ENCODE results near the gene SLC7A6OS. TPM values are rescaled to one million over a fixed set of nuclear protein-coding genes. Genes with fewer than 3 reads are reported as not detected.

SLC7A6OS gene
- total RNA-seq, 1 experiment from 2014 or later: 14.2 TPM

DNA sequence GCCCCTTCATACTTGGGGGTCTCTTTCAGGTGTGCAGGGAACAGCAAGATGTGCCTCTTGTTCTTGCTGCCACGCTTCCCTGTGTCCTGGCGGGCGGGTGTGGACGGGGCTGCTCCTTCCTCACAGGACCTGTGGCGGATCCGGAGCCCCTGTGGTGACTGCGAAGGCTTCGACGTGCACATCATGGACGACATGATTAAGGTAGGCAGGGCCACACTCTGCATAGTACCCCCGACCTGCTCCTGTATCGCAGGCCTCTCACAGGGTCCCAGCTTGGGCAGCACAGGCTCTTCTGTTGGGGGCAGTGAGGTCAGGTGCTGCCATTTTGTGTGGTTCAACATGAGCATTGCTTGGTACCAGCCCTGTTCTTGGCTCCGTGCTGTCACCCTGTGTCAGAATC is 42.6 kb upstream of the SLC7A6OS start:
- no TSS peak for BruUV-seq (replicated peaks)
- Histone ChIP-seq H3K27ac (no peak overlapping the region), H3K9me3 (ENCODE audit: insufficient read depth, low read depth) (no peaks in the 10 kb centered on the region), H3K79me2 (ENCODE audit: low read depth) (no peaks in the 10 kb centered on the region), H3F3A (ENCODE audit: insufficient read depth, low read depth) (no peaks in the 10 kb centered on the region), H3K4me1 (replicated peaks; ENCODE audit: insufficient read depth) (no peaks in the 10 kb centered on the region), H3K27me3 (ENCODE audit: insufficient read depth, low read depth) (no peaks in the 10 kb centered on the region), H3K4me2 (no peak overlapping the region), H3K9me2 (ENCODE audit: insufficient read depth) (no peaks in the 10 kb centered on the region), H3K4me3 (no peak overlapping the region), H2AFZ (no peak overlapping the region), H3K36me3 (ENCODE audit: low read depth) (no peaks in the 10 kb centered on the region; the same call in 1 of the 2 replicates), H4K20me1 (ENCODE audit: insufficient read depth) (no peaks in the 10 kb centered on the region; the same call in 1 of the 2 replicates)
- TF ChIP-seq, protein P1, sequence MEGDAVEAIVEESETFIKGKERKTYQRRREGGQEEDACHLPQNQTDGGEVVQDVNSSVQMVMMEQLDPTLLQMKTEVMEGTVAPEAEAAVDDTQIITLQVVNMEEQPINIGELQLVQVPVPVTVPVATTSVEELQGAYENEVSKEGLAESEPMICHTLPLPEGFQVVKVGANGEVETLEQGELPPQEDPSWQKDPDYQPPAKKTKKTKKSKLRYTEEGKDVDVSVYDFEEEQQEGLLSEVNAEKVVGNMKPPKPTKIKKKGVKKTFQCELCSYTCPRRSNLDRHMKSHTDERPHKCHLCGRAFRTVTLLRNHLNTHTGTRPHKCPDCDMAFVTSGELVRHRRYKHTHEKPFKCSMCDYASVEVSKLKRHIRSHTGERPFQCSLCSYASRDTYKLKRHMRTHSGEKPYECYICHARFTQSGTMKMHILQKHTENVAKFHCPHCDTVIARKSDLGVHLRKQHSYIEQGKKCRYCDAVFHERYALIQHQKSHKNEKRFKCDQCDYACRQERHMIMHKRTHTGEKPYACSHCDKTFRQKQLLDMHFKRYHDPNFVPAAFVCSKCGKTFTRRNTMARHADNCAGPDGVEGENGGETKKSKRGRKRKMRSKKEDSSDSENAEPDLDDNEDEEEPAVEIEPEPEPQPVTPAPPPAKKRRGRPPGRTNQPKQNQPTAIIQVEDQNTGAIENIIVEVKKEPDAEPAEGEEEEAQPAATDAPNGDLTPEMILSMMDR (conservative IDR thresholded peaks at IDR 0.05): no peak
- no peak for TF ChIP-seq EZH2 (IDR thresholded peaks at IDR 0.05; ENCODE audit: low read depth)
- intact Hi-C loops (cut with micrococcal nuclease; ENCODE audit: unreplicated experiment): no loop called here
- ChIA-PET POLR2A (ENCODE audit: unreplicated experiment) (interaction anchor here (0.6 kb wide), 1 partner anchor 20 kb away, joined by 4 read pairs; no protein-coding TSS in a partner anchor), CTCF (no interaction called here)
- no peak for DNase-seq

DNA sequence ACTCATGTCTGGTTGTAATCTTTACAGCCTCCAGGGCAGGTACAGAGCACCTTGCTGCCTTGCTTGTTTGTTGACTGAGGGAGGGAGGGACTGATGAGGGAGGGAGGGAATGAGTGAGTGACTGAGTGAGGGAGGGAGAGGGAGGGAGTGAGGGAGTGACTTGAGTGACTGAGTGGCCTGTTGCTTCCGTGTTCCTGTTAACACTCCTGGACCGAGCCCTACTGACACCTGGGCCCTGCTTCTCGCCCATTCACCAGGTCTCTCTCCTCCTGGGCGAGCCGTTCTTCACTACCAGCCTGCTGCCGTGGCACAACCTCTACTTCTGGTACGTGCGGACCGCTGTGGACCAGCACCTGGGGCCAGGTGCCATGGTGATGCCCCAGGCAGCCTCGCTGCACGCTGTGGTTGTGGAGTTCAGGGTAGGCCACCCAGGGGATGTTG is 41.3 kb upstream of the SLC7A6OS start:
- no peak for DNase-seq

DNA sequence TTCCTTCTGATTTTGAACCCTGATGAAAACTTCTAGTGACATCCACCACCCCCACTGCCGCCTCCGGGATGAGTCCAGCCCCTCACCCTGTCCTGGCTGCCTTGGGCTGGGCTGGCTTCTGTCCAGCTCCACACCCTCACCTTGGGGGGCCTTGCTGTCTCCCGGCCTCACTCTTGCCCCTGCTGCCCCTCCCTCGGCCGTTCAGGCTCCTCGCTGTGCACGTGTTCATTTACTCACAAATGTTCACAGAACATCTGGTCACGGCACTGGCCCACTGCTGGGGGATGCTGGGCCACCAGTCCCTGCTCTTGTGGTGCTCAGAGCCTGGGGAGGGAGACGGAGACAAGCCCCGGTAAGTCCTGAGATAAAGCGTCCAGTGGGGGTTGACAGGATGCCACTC is 40.7 kb upstream of the SLC7A6OS start:
- POLR2A ChIA-PET (ENCODE audit: unreplicated experiment): no interaction called here
- no TSS peak for BruUV-seq (replicated peaks)
- CTCF ChIA-PET: no interaction called here
- H3K27me3 ChIP-seq (ENCODE audit: insufficient read depth, low read depth): no peaks in the 10 kb centered on the region
- H3K4me1 ChIP-seq (replicated peaks; ENCODE audit: insufficient read depth): no peaks in the 10 kb centered on the region
- no peak for DNase-seq
- H3K27ac ChIP-seq: no peak overlapping the region
- no peaks in the 10 kb centered on the region; the same call in 1 of the 2 replicates for H3K36me3 ChIP-seq (ENCODE audit: low read depth)
- no peak for TF ChIP-seq EZH2 (IDR thresholded peaks at IDR 0.05; ENCODE audit: low read depth)
- TF ChIP-seq, protein P1 (conservative IDR thresholded peaks at IDR 0.05): no peak
- H2AFZ ChIP-seq: no peak overlapping the region
- H3K4me2 ChIP-seq: no peak overlapping the region
- H3K4me3 ChIP-seq: no peak overlapping the region
- no peaks in the 10 kb centered on the region for H3K9me3 ChIP-seq (ENCODE audit: insufficient read depth, low read depth)
- H3K79me2 ChIP-seq (ENCODE audit: low read depth): no peaks in the 10 kb centered on the region
- H3F3A ChIP-seq (ENCODE audit: insufficient read depth, low read depth): no peaks in the 10 kb centered on the region
- H3K9me2 ChIP-seq (ENCODE audit: insufficient read depth): no peaks in the 10 kb centered on the region
- no peaks in the 10 kb centered on the region; the same call in 1 of the 2 replicates for H4K20me1 ChIP-seq (ENCODE audit: insufficient read depth)
- intact Hi-C loops (cut with micrococcal nuclease; ENCODE audit: unreplicated experiment): no loop called here

More for the DNA sequence above, 41.3 kb upstream of the SLC7A6OS start:
- TF ChIP-seq, protein P1 (conservative IDR thresholded peaks at IDR 0.05): no peak
- no peak for TF ChIP-seq EZH2 (IDR thresholded peaks at IDR 0.05; ENCODE audit: low read depth)
- Histone ChIP-seq H3K4me3 (no peak overlapping the region), H3K4me1 (replicated peaks; ENCODE audit: insufficient read depth) (no peaks in the 10 kb centered on the region), H3K27ac (no peak overlapping the region), H3K36me3 (ENCODE audit: low read depth) (no peaks in the 10 kb centered on the region; the same call in 1 of the 2 replicates), H3K4me2 (no peak overlapping the region), H2AFZ (no peak overlapping the region), H3K79me2 (ENCODE audit: low read depth) (no peaks in the 10 kb centered on the region), H3F3A (ENCODE audit: insufficient read depth, low read depth) (no peaks in the 10 kb centered on the region), H3K9me3 (ENCODE audit: insufficient read depth, low read depth) (no peaks in the 10 kb centered on the region), H3K27me3 (ENCODE audit: insufficient read depth, low read depth) (no peaks in the 10 kb centered on the region), H3K9me2 (ENCODE audit: insufficient read depth) (no peaks in the 10 kb centered on the region), H4K20me1 (ENCODE audit: insufficient read depth) (no peaks in the 10 kb centered on the region; the same call in 1 of the 2 replicates)
- intact Hi-C loops (cut with micrococcal nuclease; ENCODE audit: unreplicated experiment): no loop called here
- ChIA-PET CTCF (no interaction called here), POLR2A (ENCODE audit: unreplicated experiment) (no interaction called here)
- BruUV-seq (replicated peaks): no TSS peak
